Thyroid gland (tissue), 4 donors: ENCODE measurements around the gene MX2. TPM values are rescaled to one million over a fixed set of nuclear protein-coding genes. Genes with fewer than 3 reads are reported as not detected.

Source experiments
- DNase-seq, 2 donors: peaks; one replicate each; pipeline ENCODE4 v3.0.0-alpha.2; 2019
- H3K27ac ChIP-seq, 3 donors: fragments of 200-600 bp; sonication (generic); 1 replicate in 2 of 3; 2 replicates in 1 of 3; pipeline ENCODE4 v1.5.1; 2016 to 2019; ENCODE audit warnings: mild to moderate bottlenecking in 1 of 3, moderate library complexity in 1 of 3
- H3K27me3 ChIP-seq: fragments of 200-600 bp; sonication (generic); one replicate; pipeline ENCODE4 v1.5.1; 2019
- H3K36me3 ChIP-seq, 2 donors: fragments of 200-600 bp; sonication (generic); one replicate each; pipeline ENCODE4 v1.5.1; 2016 to 2019
- H3K4me1 ChIP-seq, 2 donors: fragments of 200-600 bp; sonication (generic); one replicate each; pipeline ENCODE4 v1.5.1; 2017 to 2019
- H3K4me3 ChIP-seq, 3 donors: fragments of 200-600 bp; sonication (generic); replicated peaks in 1 of 3; 1 replicate in 2 of 3; 2 replicates in 1 of 3; pipeline ENCODE4 v1.5.1; 2016; ENCODE audit warnings: mild to moderate bottlenecking in 1 of 3
- H3K9me3 ChIP-seq: fragments of 200-600 bp; sonication (generic); one replicate; pipeline ENCODE4 v1.5.1; 2017
- POLR2A ChIP-seq, 2 donors: fragments of 450-650 bp; IDR thresholded peaks; one replicate each; pipeline ENCODE4 v1.6.1; 2017; ENCODE audit warnings: antibody characterized with exemption in 2 of 2, mild to moderate bottlenecking in 2 of 2, moderate library complexity in 1 of 2
- WGBS, 2 donors: methylation state at CpG; one replicate each; pipeline ENCODE4 v1.1.5; 2017; 5-methylcytosine and 5-hydroxymethylcytosine counted together
- intact Hi-C: fragments of 100-400 bp; cut with DNase I; formaldehyde crosslinking; loops from one replicate; pipeline ENCODE4 v1.15.1; 2023
- total RNA-seq, 4 donors: library from RNA; depleted of rRNA; stranded (reverse); fragments of >200 nt; gene quantifications; one replicate each; pipeline ENCODE4 v1.2.3, GENCODE V29; 2016
- TF ChIP-seq, protein P1 (sequence below), 6 experiments: fragments of 200-600 bp in 3 of 6; fragments of 450-650 bp in 3 of 6; sonication (generic) in 3 of 6; IDR thresholded peaks; one replicate each; pipeline ENCODE4 v1.5.1; 2016 to 2019; ENCODE audit warnings: antibody characterized with exemption in 6 of 6, mild to moderate bottlenecking in 2 of 6, inconsistent platforms in 1 of 6, moderate library complexity in 1 of 6

Gene MX2
- total RNA-seq, 4 donors from 2014 or later, result 3.0 to 19.8 (median 7.1) TPM

DNA sequence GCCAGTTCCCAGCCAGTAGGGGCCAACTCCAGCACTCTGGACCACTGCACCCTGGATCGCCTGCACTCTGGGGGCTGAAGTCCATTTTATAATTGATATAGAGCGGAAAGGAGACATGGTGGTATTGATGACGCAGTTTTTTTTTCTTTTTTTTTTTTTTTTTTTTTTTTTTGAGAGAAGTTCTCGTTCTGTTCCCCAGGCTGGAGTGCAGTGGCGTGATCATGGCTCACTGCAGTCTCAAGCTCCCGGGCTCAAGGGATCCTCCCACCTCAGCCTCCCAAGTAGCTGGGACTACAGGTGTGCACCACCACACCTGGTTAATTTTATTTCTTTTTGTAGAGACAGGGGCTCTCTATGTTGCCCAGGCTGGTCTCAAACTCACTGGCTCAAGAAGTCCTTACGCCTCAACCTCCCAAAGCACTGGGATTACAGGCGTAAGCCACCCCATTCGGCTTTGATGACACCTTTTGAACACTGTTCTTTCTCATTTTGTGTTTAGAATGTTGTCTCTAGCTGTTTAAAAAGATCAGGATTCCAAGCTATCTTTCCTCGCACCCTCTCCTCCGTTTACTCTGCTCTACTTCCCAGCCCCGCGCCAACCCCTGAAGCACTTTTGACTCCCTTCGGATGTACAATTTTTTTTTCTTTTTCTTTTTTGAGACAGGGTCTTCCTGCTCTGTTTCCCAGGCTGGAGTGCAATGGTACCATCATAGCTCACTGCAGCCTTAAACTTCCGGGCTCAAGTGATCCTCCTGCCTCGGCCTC lies 960 bp downstream of the MX2 start:
- intact Hi-C loops, result no loop called here
- no peaks in the 10 kb centered on the region for H3K9me3 ChIP-seq
- H3K4me1 ChIP-seq, result no peaks in the 10 kb centered on the region
- TF ChIP-seq POLR2A (IDR thresholded peaks at IDR 0.05), result no peak
- TF ChIP-seq, protein P1, sequence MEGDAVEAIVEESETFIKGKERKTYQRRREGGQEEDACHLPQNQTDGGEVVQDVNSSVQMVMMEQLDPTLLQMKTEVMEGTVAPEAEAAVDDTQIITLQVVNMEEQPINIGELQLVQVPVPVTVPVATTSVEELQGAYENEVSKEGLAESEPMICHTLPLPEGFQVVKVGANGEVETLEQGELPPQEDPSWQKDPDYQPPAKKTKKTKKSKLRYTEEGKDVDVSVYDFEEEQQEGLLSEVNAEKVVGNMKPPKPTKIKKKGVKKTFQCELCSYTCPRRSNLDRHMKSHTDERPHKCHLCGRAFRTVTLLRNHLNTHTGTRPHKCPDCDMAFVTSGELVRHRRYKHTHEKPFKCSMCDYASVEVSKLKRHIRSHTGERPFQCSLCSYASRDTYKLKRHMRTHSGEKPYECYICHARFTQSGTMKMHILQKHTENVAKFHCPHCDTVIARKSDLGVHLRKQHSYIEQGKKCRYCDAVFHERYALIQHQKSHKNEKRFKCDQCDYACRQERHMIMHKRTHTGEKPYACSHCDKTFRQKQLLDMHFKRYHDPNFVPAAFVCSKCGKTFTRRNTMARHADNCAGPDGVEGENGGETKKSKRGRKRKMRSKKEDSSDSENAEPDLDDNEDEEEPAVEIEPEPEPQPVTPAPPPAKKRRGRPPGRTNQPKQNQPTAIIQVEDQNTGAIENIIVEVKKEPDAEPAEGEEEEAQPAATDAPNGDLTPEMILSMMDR (IDR thresholded peaks at IDR 0.05), result no peak
- H3K36me3 ChIP-seq, result no peaks in the 10 kb centered on the region
- H3K4me3 ChIP-seq, result no peak overlapping the region
- 93 to 96% methylated on average over 16 of the region's 16 CpGs for WGBS, 2 donors
- no peak for DNase-seq
- H3K27ac ChIP-seq, result peak overlapping the region; percentile 12 to 86 (median 56)
- H3K27me3 ChIP-seq, result no peaks in the 10 kb centered on the region

DNA sequence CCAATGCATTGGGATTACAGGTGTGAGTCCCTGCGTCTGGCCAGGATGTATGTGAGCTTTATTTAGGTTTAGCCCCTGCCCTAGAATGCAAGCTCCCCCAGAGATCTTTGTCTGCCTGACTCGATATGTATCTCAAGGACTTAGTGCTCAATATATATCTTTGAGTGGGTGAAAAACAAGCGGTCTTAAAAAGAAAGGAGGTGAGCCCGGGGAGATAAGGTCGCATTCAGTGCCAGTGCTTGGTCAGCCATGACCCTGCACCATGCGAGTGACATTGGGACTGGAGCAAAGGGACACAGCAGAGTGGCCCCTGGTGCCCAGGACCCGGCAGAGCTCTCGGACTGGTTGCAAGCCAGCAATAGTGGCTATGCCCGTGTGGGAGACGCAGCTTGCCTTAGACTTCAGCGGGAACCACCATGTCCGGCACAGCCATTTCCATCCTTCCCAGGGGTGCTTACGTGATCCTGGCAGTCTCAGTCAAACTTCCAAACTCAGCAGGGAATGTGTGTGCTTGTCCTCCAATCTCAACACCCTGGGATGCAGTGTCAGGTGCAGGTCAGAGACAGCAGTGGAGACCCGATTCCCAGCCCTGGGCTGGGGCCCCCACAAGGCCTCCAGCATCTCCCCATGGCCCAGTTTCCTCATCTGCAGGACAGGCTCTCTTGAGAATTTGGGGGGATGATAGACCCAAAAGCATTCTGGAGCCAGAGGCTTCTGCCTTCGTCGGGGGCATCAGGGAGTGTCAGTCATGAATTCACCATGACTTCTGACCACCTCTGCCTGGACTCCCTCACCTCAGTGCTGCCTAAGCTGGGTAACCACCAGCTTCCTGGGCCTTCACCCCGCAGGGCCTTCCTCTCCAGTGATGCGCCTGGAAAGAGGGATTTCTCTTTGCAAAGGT lies 1.8 kb downstream of the MX2 start:
- no peak overlapping the region for H3K27ac ChIP-seq
- H3K9me3 ChIP-seq, result no peaks in the 10 kb centered on the region
- H3K27me3 ChIP-seq, result no peaks in the 10 kb centered on the region
- WGBS, 2 donors, result 92 to 93% methylated on average over 18 of the region's 18 CpGs
- H3K4me3 ChIP-seq, result no peak overlapping the region
- no peaks in the 10 kb centered on the region for H3K36me3 ChIP-seq
- intact Hi-C loops, result no loop called here
- no peak for DNase-seq
- no peaks in the 10 kb centered on the region for H3K4me1 ChIP-seq
- TF ChIP-seq, protein P1 (IDR thresholded peaks at IDR 0.05), result no peak
- no peak for TF ChIP-seq POLR2A (IDR thresholded peaks at IDR 0.05)

DNA sequence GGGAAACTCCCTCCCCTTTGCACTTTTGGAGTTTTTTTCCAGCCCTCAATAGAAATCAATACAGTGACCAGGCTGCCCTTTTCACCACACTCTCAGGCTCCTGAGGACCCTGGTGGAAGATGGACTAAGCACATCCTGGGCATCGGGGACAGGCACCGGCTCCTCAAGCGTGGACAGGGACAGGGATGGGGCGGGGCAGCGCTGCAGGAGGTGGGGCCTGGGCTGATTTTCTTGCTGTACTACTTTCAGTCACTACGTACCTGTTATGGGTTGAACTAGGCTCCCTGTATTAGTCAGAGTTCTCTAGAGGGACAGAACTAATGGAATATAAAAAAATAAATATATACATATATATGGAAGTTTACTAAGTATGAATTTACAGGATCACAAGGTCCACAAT lies 2.5 kb downstream of the MX2 start:
- no peaks in the 10 kb centered on the region for H3K9me3 ChIP-seq
- TF ChIP-seq POLR2A (IDR thresholded peaks at IDR 0.05), result no peak
- 89 to 91% methylated on average over 6 of the region's 6 CpGs for WGBS, 2 donors
- peaks cover 2 to 5% of the 10 kb centered on the region in 2 donors for H3K4me1 ChIP-seq
- no peaks in the 10 kb centered on the region for H3K27me3 ChIP-seq
- intact Hi-C loops, result no loop called here
- H3K27ac ChIP-seq, result no peak overlapping the region
- no peak for DNase-seq
- H3K36me3 ChIP-seq, result no peaks in the 10 kb centered on the region
- H3K4me3 ChIP-seq, result no peak overlapping the region

DNA sequence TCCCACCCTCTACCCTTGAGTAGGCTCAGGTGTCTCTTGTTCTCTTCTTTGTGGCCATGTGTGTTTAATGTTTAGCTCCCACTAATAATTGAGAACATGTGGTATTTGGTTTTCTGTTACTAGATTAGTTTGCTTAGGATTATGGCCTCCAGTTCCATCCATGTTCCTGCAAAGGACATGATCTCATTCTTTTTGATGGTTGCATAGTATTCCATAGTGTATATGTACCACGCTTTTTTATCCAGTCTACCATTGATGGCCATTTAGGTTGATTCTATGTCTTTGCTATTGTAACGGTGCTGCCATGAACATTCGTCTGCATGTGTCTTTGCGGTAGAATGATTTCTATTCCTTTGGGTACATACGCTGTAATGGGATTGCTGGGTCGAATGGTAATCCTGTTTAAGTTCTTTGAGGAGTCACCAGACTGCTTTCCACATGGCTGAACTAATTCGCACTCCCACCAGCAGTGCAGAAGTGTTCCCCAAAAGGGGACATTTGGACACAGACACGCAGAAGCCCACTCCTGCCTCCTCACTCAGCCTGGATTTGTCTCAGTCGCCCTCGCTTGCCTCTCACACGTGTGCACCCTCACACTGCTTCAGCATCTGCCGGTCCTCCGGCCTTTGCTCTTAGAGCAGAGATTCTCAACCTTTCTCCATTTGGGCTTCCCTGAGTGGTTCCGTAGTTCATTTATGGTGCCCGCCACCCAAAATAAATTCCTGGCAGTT lies 3.7 kb downstream of the MX2 start:
- TF ChIP-seq POLR2A (IDR thresholded peaks at IDR 0.05), result no peak
- TF ChIP-seq, protein P1 (IDR thresholded peaks at IDR 0.05), result no peak
- H3K4me1 ChIP-seq, result peaks cover 7 to 9% of the 10 kb centered on the region in 2 donors
- no peak for DNase-seq
- H3K27me3 ChIP-seq, result no peaks in the 10 kb centered on the region
- WGBS, 2 donors, result 94 to 96% methylated on average over 15 of the region's 15 CpGs
- no peak overlapping the region for H3K4me3 ChIP-seq
- H3K27ac ChIP-seq, result no peak overlapping the region
- no peaks in the 10 kb centered on the region for H3K9me3 ChIP-seq
- no peaks in the 10 kb centered on the region for H3K36me3 ChIP-seq
- intact Hi-C loops, result no loop called here

DNA sequence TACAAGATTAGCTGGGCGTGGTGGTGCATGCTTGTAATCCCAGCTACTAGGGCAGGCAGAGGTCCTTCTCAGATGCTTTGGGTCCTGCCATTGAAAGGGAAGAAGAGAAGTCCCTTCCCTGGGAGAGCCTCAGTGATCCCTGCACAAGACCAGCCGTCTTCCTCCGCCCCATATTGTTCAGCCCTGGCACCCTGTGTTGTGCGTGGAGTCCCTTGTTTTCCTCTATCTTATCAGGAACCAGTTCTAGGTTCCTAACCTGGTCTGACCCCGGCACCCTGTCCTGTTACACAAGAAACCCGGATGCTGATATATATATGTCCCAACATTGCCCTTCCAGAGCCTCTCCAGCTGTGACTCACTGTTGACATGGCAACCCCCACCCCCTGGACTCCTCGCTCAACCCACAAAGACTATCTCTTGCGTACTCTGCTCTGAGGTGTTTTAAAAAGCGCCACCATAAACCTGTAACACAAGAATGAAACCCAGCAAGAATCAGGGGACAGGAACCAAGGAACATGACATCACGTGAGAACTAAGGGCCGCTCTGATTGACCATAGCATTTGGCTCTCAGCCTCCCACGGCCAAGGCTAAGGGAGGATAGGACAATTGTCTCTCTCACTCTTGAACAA lies 4.8 kb downstream of the MX2 start:
- Histone ChIP-seq H3K27me3 (no peaks in the 10 kb centered on the region), H3K36me3 (no peaks in the 10 kb centered on the region), H3K4me1 (peaks cover 7 to 14% of the 10 kb centered on the region in 2 donors), H3K27ac (no peak overlapping the region), H3K9me3 (no peaks in the 10 kb centered on the region), H3K4me3 (no peak overlapping the region)
- 81 to 82% methylated on average over 12 of the region's 12 CpGs for WGBS, 2 donors
- intact Hi-C loops, result no loop called here
- DNase-seq, result no peak
- TF ChIP-seq, protein P1 (IDR thresholded peaks at IDR 0.05), result no peak
- TF ChIP-seq POLR2A (IDR thresholded peaks at IDR 0.05), result no peak
